Heart left ventricle (tissue), 16 donors: Measurements from ENCODE around the gene MXRA8. TPM values are rescaled to one million over a fixed set of nuclear protein-coding genes. Genes with fewer than 3 reads are reported as not detected.
A peak's percentile ranks its signal among the peaks of the same experiment; 100 is the strongest.

Experiments used
- ATAC-seq, 4 donors: fragments of 200-7000 bp; cut with Tn5 transposase; one replicate each; pipeline ENCODE4 v1.9.1; 2020 to 2022; ENCODE audit warnings: moderate library complexity in 4 of 4, mild to moderate bottlenecking in 3 of 4, moderate number of reproducible peaks in 1 of 4
- DNase-seq, 5 donors: peaks; one replicate each; pipeline ENCODE4 v3.0.0-alpha.2; 2020
- H3K27ac ChIP-seq, 12 donors: fragments of 200-600 bp; sonication (generic) in 4 of 12; one replicate each; pipeline versions ENCODE4 v1.5.0 to v1.8.0; 2016 to 2022; ENCODE audit warnings: mild to moderate bottlenecking in 2 of 12
- H3K27me3 ChIP-seq, 9 donors: fragments of 200-600 bp; sonication (generic) in 2 of 9; one replicate each; pipeline versions ENCODE4 v1.5.1 to v1.8.0; 2016 to 2022; ENCODE audit warnings: mild to moderate bottlenecking in 3 of 9
- H3K36me3 ChIP-seq, 9 donors: fragments of 200-600 bp; sonication (generic) in 2 of 9; one replicate each; pipeline versions ENCODE4 v1.5.0 to v1.8.0; 2018 to 2022; ENCODE audit warnings: mild to moderate bottlenecking in 2 of 9
- H3K4me1 ChIP-seq, 12 donors: fragments of 200-600 bp; sonication (generic) in 4 of 12; one replicate each; pipeline versions ENCODE4 v1.5.0 to v1.8.0; 2016 to 2022; ENCODE audit warnings: mild to moderate bottlenecking in 3 of 12
- H3K4me3 ChIP-seq, 12 donors: fragments of 200-600 bp; sonication (generic) in 4 of 12; one replicate each; pipeline versions ENCODE4 v1.5.0 to v1.8.0; 2017 to 2022; ENCODE audit warnings: mild to moderate bottlenecking in 9 of 12, moderate library complexity in 4 of 12
- H3K9me3 ChIP-seq, 12 donors: fragments of 200-600 bp; sonication (generic) in 4 of 12; one replicate each; pipeline versions ENCODE4 v1.5.0 to v1.8.0; 2016 to 2022; ENCODE audit warnings: mild to moderate bottlenecking in 1 of 12
- CTCF ChIP-seq, 12 donors: fragments of 200-600 bp; sonication (generic) in 4 of 12; IDR thresholded peaks; one replicate each; pipeline versions ENCODE4 v1.5.0 to v1.8.0; 2018 to 2022; ENCODE audit warnings: antibody characterized with exemption in 12 of 12, mild to moderate bottlenecking in 5 of 12
- POLR2A ChIP-seq, 2 donors: fragments of 450-650 bp; IDR thresholded peaks; one replicate each; pipeline ENCODE4 v1.6.1; 2017; ENCODE audit warnings: antibody characterized with exemption in 2 of 2, mild to moderate bottlenecking in 2 of 2, moderate library complexity in 2 of 2
- WGBS, 4 donors: extraction: QIAGEN DNeasy Blood & Tissue Kit in 2 of 4; methylation state at CpG; one replicate each; pipeline versions ENCODE4 v1.1.5 to v1.1.7; 2013 to 2018; 5-methylcytosine and 5-hydroxymethylcytosine counted together
- intact Hi-C, 10 donors: fragments of 100-400 bp; cut with DNase I; formaldehyde crosslinking; loops; one replicate each; pipeline versions ENCODE4 v1.11.1 to v1.14.2; 2022
- polyA plus RNA-seq, 2 donors: library from polyadenylated mRNA; stranded (reverse); fragments of 200-250 nt; gene quantifications; one replicate each; pipeline ENCODE4 v1.2.3, GENCODE V29; 2013
- total RNA-seq, 9 donors: library from RNA; depleted of rRNA in 2 of 9; stranded (reverse); fragments of >200 nt in 2 of 9; fragmentation: NEBNext Ultra II Directional in 3 of 9; extraction: Animal tissue kit (Norgen Biotek cat#: 25700) in 3 of 9; gene quantifications; one replicate each; pipeline versions ENCODE4 v1.1.0 to v1.2.4, GENCODE V29; 2016 to 2023
- donor health status: ischemic (EF 13 %, LVEDD 7.1; RV severe dilation, severe dysfunction).
- donor health status: healthy with polysubstance abuse.
- donor health status: DM: no; HTN: yes; CAD: no.
- donor health status: DM: no; HTN: no; CAD: no.
- donor health status: ischemic (EF 25% LVEDD 6.9; RV normal size, moderate dysfunction).
- donor health status: ischemic (EF 25% LVEDD 5.7; RV mildly dilated, moderate dysfunction).
- donor health status: healthy.
- donor health status: DM: yes; HTN: yes; CAD: no.
- donor health status: ischemic (EF 35%, LVEDD 5.7; RV mildly dilated, moderate dysfunction).
- donor health status: nonischemic (EF 11% LVEDD 7.7; RV severe dilation, severe dysfunction).
- donor health status: DM: yes; HTN: yes; CAD: no.
- donor health status: PGD.
- donor health status: ischemic (EF 29% LVEDD 5.4; RV normal size, mild dysfunction).
- donor health status: nonischemic (EF 23%, LVEDD 6.1; RV moderate dilation, normal function).

The MXRA8 gene
- total and polyA plus RNA-seq, 11 donors: 10.5 to 49.3 (median 19.5) TPM

GRCh38 chr1:1361233-1361981 lies 3.1 kb upstream of the MXRA8 start:
- peaks cover 0 to 26% (median 4%) of the 10 kb centered on the region in 9 donors for H3K27me3 ChIP-seq
- peak overlapping the region in 9 of 12 donors; percentile 28 to 91 (median 78) for H3K27ac ChIP-seq
- DNase-seq: peak in 2 of 5 donors; percentile 30 to 56
- peaks cover 0 to 33% (median 7%) of the 10 kb centered on the region in 12 donors for H3K4me1 ChIP-seq
- H3K4me3 ChIP-seq: peak overlapping the region in 3 of 12 donors; percentile 3 to 19 (median 10)
- no peaks in the 10 kb centered on the region for H3K9me3 ChIP-seq
- 75 to 80% (median 77%) methylated on average over 28 to 35 of the region's 35 CpGs for WGBS, 4 donors
- TF ChIP-seq CTCF (IDR thresholded peaks at IDR 0.05) (no peak), POLR2A (IDR thresholded peaks at IDR 0.05) (no peak)
- ATAC-seq: no peak
- H3K36me3 ChIP-seq: no peaks in the 10 kb centered on the region
- intact Hi-C loops: loop anchor here in 1 of 10 donors (10.0 kb wide), 1 partner anchor 327 kb away; no protein-coding TSS in a partner anchor

- Histone ChIP-seq H3K27ac (peak overlapping the region; percentile 53 to 91 (median 82)), H3K4me1 (peaks cover 0 to 33% (median 7%) of the 10 kb centered on the region in 12 donors), H3K4me3 (no peak overlapping the region), H3K36me3 (no peaks in the 10 kb centered on the region), H3K9me3 (no peaks in the 10 kb centered on the region), H3K27me3 (peaks cover 0 to 26% (median 4%) of the 10 kb centered on the region in 9 donors)
- DNase-seq (peak; percentile 72 to 87 (median 80)), ATAC-seq (peak; percentile 30 to 69 (median 60))
- TF ChIP-seq CTCF (IDR thresholded peaks at IDR 0.05): no peak
- peak in 1 of 2 donors; percentile 11 for TF ChIP-seq POLR2A (IDR thresholded peaks at IDR 0.05)
- intact Hi-C loops: loop anchor here in 1 of 10 donors (10.0 kb wide), 1 partner anchor 326 kb away; no protein-coding TSS in a partner anchor
- WGBS, 4 donors: 69 to 75% (median 73%) methylated on average over 17 to 20 of the region's 20 CpGs
Observed at GRCh38 chr1:1360506-1361169, 2.3 kb upstream of the MXRA8 start.

GRCh38 chr1:1359664-1360468 lies 1.5 kb upstream of the MXRA8 start:
- H3K36me3 ChIP-seq: no peaks in the 10 kb centered on the region
- peak overlapping the region; percentile 53 to 91 (median 82) for H3K27ac ChIP-seq
- no peaks in the 10 kb centered on the region for H3K9me3 ChIP-seq
- H3K4me1 ChIP-seq: peaks cover 0 to 39% (median 12%) of the 10 kb centered on the region in 12 donors
- ATAC-seq: peak; percentile 35 to 62 (median 50)
- TF ChIP-seq POLR2A (IDR thresholded peaks at IDR 0.05): no peak
- TF ChIP-seq CTCF (IDR thresholded peaks at IDR 0.05): no peak
- peak overlapping the region in 5 of 12 donors; percentile 34 to 81 (median 66) for H3K4me3 ChIP-seq
- peaks cover 0 to 33% (median 8%) of the 10 kb centered on the region in 9 donors for H3K27me3 ChIP-seq
- intact Hi-C loops: loop anchor here in 1 of 10 donors (10.0 kb wide), 1 partner anchor 325 kb away; no protein-coding TSS in a partner anchor
- peak; percentile 67 to 79 (median 75) for DNase-seq
- 66 to 71% (median 68%) methylated on average over 27 to 28 of the region's 28 CpGs for WGBS, 4 donors
